ENCODE results near the gene FXYD5. TPM values are rescaled to one million over a fixed set of nuclear protein-coding genes. Genes with fewer than 3 reads are reported as not detected.
"Not testable (repeated sequence)": the region's sequence is repeated elsewhere in the genome, so short reads cannot be mapped to it uniquely, and the experiment has no call there.

FXYD5 gene
- total RNA-seq, 1 donor from 2014 or later, result 92.9 TPM

GRCh38 chr19:35118268-35119020, 36.1 kb upstream of the FXYD5 start:
- intact Hi-C loops (cut with DNase I), result no loop called here
- ATAC-seq (no peak), DNase-seq (ENCODE audit: low spot score) (no peak)

GRCh38 chr19:35119091-35119490, 35.4 kb upstream of the FXYD5 start:
- intact Hi-C loops (cut with DNase I), result no loop called here
- ATAC-seq (no peak), DNase-seq (ENCODE audit: low spot score) (no peak)

- intact Hi-C loops (cut with DNase I), result no loop called here
- ATAC-seq (no peak), DNase-seq (ENCODE audit: low spot score) (no peak)
Measured at GRCh38 chr19:35119578-35120155, 34.9 kb upstream of the FXYD5 start.

GRCh38 chr19:35120492-35120891, 34.0 kb upstream of the FXYD5 start:
- DNase-seq (ENCODE audit: low spot score) (no peak), ATAC-seq (no peak)
- intact Hi-C loops (cut with DNase I), result no loop called here

GRCh38 chr19:35120898-35121297, 33.6 kb upstream of the FXYD5 start:
- DNase-seq (ENCODE audit: low spot score), result no peak
- intact Hi-C loops (cut with DNase I), result no loop called here
- ATAC-seq, result no peak

- intact Hi-C loops (cut with DNase I), result no loop called here
- ATAC-seq (no peak), DNase-seq (ENCODE audit: low spot score) (no peak)
Measured at GRCh38 chr19:35122687-35123551, 31.6 kb upstream of the FXYD5 start.

GRCh38 chr19:35123573-35123972, 31.0 kb upstream of the FXYD5 start:
- intact Hi-C loops (cut with DNase I), result no loop called here
- ATAC-seq, result peak; percentile 43
- DNase-seq (ENCODE audit: low spot score), result peak; percentile 86

- ATAC-seq, result peak; percentile 93
- intact Hi-C loops (cut with DNase I), result no loop called here
- peak; percentile 98 for DNase-seq (ENCODE audit: low spot score)
Measured at GRCh38 chr19:35124098-35125060, 30.2 kb upstream of the FXYD5 start.

- intact Hi-C loops (cut with DNase I), result no loop called here
- DNase-seq (ENCODE audit: low spot score), result no peak
- ATAC-seq, result no peak
Measured at GRCh38 chr19:35125270-35125717, 29.2 kb upstream of the FXYD5 start.

GRCh38 chr19:35125749-35126623, 28.5 kb upstream of the FXYD5 start:
- DNase-seq (ENCODE audit: low spot score) (no peak), ATAC-seq (no peak)
- intact Hi-C loops (cut with DNase I), result no loop called here

- no peak for ATAC-seq
- no peak for DNase-seq (ENCODE audit: low spot score)
- intact Hi-C loops (cut with DNase I), result no loop called here
Measured at GRCh38 chr19:35126624-35126959, 27.9 kb upstream of the FXYD5 start.

- ATAC-seq (no peak), DNase-seq (ENCODE audit: low spot score) (no peak)
- intact Hi-C loops (cut with DNase I), result no loop called here
Measured at GRCh38 chr19:35127871-35128270, 26.7 kb upstream of the FXYD5 start.

- intact Hi-C loops (cut with DNase I), result no loop called here
- DNase-seq (ENCODE audit: low spot score), result no peak
- ATAC-seq, result no peak
Measured at GRCh38 chr19:35128398-35129057, 26.0 kb upstream of the FXYD5 start.

- DNase-seq (ENCODE audit: low spot score); ATAC-seq; intact Hi-C loops (cut with DNase I): not testable (repeated sequence)
Measured at GRCh38 chr19:35129724-35130274, 24.7 kb upstream of the FXYD5 start.

GRCh38 chr19:35130761-35131720, 23.5 kb upstream of the FXYD5 start:
- ATAC-seq, result no peak
- no peak for DNase-seq (ENCODE audit: low spot score)
- intact Hi-C loops (cut with DNase I), result no loop called here

- ATAC-seq (no peak), DNase-seq (ENCODE audit: low spot score) (no peak)
- intact Hi-C loops (cut with DNase I), result no loop called here
Measured at GRCh38 chr19:35132254-35132653, 22.3 kb upstream of the FXYD5 start.
